OCI-LY1 (cell line): ENCODE measurements around the gene DHX36.

ENCODE experiments used
- H2AFZ ChIP-seq: fragments of 200-600 bp; sonication (generic), shearing (Covaris generic); 2 replicates; pipeline ENCODE4 v1.6.0; 2014; ENCODE audit warnings: antibody characterized with exemption, mild to moderate bottlenecking, low read length
- H3F3A ChIP-seq: fragments of 200-600 bp; sonication (generic), shearing (Covaris generic); 2 replicates; pipeline ENCODE4 v1.6.0; 2014; ENCODE audit warnings: mild to moderate bottlenecking, antibody characterized with exemption, low read length, moderate library complexity; ENCODE audit not compliant: insufficient read depth
- H3K27ac ChIP-seq: fragments of 200-600 bp; sonication (generic); 2 replicates; pipeline ENCODE4 v1.5.1; 2014; ENCODE audit warnings: low read length, mixed run types, mild to moderate bottlenecking, low read depth; ENCODE audit not compliant: poor library complexity, severe bottlenecking
- H3K27me3 ChIP-seq: fragments of 200-600 bp; sonication (generic); 2 replicates; pipeline ENCODE4 v1.6.0; 2014; ENCODE audit warnings: antibody characterized with exemption, mild to moderate bottlenecking, low read length, moderate library complexity; ENCODE audit not compliant: insufficient read depth
- H3K36me3 ChIP-seq: fragments of 200-600 bp; sonication (generic); 2 replicates; pipeline ENCODE4 v1.6.1; 2014; ENCODE audit warnings: mild to moderate bottlenecking, antibody characterized with exemption, low read length, moderate library complexity, mixed read lengths; ENCODE audit not compliant: insufficient read depth
- H3K4me1 ChIP-seq: fragments of 200-600 bp; sonication (generic); 2 replicates; pipeline ENCODE4 v1.5.1; 2014; ENCODE audit warnings: mild to moderate bottlenecking, low read length, moderate library complexity; ENCODE audit not compliant: insufficient read depth, severe bottlenecking
- H3K4me2 ChIP-seq: fragments of 200-600 bp; sonication (generic), shearing (Covaris generic); 2 replicates; pipeline ENCODE4 v1.6.1; 2014; ENCODE audit warnings: low read length
- H3K4me3 ChIP-seq: fragments of 200-600 bp; sonication (generic); 2 replicates; pipeline ENCODE4 v1.5.1; 2014; ENCODE audit warnings: low read length, low read depth, mild to moderate bottlenecking, mixed read lengths; ENCODE audit not compliant: poor library complexity, severe bottlenecking
- H3K79me2 ChIP-seq: fragments of 200-600 bp; shearing (Covaris generic); 2 replicates; pipeline ENCODE4 v1.6.1; 2016; ENCODE audit warnings: mixed run types, low read length, mixed read lengths; ENCODE audit not compliant: insufficient read depth
- H3K9ac ChIP-seq: fragments of 200-600 bp; sonication (generic), shearing (Covaris generic); 2 replicates; pipeline ENCODE4 v1.6.1; 2014; ENCODE audit warnings: mild to moderate bottlenecking, low read length, mixed read lengths
- H3K9me2 ChIP-seq: fragments of 200-600 bp; sonication (generic), shearing (Covaris generic); 2 replicates; pipeline ENCODE4 v1.6.1; 2014; ENCODE audit warnings: low read depth, mild to moderate bottlenecking, low read length, mixed read lengths
- H3K9me3 ChIP-seq: fragments of 200-600 bp; shearing (Covaris generic); 2 replicates; pipeline ENCODE4 v1.6.1; 2014; ENCODE audit warnings: low read length, mixed read lengths
- H4K20me1 ChIP-seq: fragments of 200-600 bp; sonication (generic), shearing (Covaris generic); 2 replicates; pipeline ENCODE4 v1.6.0; 2016; ENCODE audit warnings: mild to moderate bottlenecking, low read length; ENCODE audit not compliant: insufficient read depth
- EZH2 ChIP-seq: fragments of 200-600 bp; sonication (generic), shearing (Covaris generic); IDR thresholded peaks from 2 replicates; pipeline ENCODE4 v1.8.0; 2017; ENCODE audit warnings: borderline replicate concordance, mixed run types, mild to moderate bottlenecking, antibody characterized with exemption, low read length, moderate library complexity, mixed read lengths
- TF ChIP-seq, protein P1 (sequence below): fragments of 200-600 bp; sonication (generic), shearing (Covaris generic); IDR thresholded peaks from 2 replicates; pipeline ENCODE4 v1.5.1; 2017; ENCODE audit warnings: mild to moderate bottlenecking, antibody characterized with exemption, low read length, moderate library complexity, mixed read lengths

DHX36 gene

DNA sequence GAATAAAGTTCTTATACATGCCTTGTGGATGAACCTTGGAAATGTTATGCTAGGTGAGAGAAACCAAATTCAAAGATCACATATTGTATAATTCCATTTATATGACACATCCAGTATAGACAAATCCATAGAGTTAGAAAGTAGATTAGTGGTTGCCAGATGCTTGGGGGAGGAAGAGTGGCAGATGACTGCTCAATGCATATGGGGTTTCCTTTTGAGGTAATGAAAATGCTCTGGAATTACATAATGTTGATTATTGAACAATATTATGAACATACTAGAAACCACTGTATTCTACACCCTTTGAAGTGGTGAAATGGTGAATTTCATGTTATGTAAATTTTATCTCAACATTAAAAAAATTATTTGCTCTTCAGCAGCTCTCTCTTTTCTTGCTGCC, 100.8 kb downstream of the DHX36 start:
- no peaks in the 10 kb centered on the region for H3F3A ChIP-seq
- H3K9me3 ChIP-seq: no peaks in the 10 kb centered on the region
- H3K4me2 ChIP-seq: no peak overlapping the region
- no peak overlapping the region for H3K9ac ChIP-seq
- H3K4me3 ChIP-seq: no peak overlapping the region
- no peaks in the 10 kb centered on the region for H4K20me1 ChIP-seq
- no peaks in the 10 kb centered on the region for H3K36me3 ChIP-seq
- no peaks in the 10 kb centered on the region for H3K4me1 ChIP-seq
- H3K27ac ChIP-seq: no peak overlapping the region
- H2AFZ ChIP-seq: no peak overlapping the region
- TF ChIP-seq, protein P1, sequence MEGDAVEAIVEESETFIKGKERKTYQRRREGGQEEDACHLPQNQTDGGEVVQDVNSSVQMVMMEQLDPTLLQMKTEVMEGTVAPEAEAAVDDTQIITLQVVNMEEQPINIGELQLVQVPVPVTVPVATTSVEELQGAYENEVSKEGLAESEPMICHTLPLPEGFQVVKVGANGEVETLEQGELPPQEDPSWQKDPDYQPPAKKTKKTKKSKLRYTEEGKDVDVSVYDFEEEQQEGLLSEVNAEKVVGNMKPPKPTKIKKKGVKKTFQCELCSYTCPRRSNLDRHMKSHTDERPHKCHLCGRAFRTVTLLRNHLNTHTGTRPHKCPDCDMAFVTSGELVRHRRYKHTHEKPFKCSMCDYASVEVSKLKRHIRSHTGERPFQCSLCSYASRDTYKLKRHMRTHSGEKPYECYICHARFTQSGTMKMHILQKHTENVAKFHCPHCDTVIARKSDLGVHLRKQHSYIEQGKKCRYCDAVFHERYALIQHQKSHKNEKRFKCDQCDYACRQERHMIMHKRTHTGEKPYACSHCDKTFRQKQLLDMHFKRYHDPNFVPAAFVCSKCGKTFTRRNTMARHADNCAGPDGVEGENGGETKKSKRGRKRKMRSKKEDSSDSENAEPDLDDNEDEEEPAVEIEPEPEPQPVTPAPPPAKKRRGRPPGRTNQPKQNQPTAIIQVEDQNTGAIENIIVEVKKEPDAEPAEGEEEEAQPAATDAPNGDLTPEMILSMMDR: no peak
- TF ChIP-seq EZH2: no peak
- H3K9me2 ChIP-seq: no peaks in the 10 kb centered on the region
- no peaks in the 10 kb centered on the region for H3K27me3 ChIP-seq
- no peaks in the 10 kb centered on the region for H3K79me2 ChIP-seq
